H1 (cell line): ENCODE measurements around the gene INTU. TPM values are rescaled to one million over a fixed set of nuclear protein-coding genes. Genes with fewer than 3 reads are reported as not detected.

Experiments
- ASH2L ChIP-seq: fragments of 200-600, 300-600 bp; sonication (generic); IDR thresholded peaks from one replicate; pipeline ENCODE4 v1.7.1; 2017; ENCODE audit warnings: low read length
- ATF2 ChIP-seq: IDR thresholded peaks from 2 replicates; pipeline ENCODE4 v1.6.1; 2012; ENCODE audit warnings: low read length, inconsistent platforms
- BACH1 ChIP-seq: IDR thresholded peaks from 2 replicates; pipeline ENCODE4 v1.6.1; 2012; ENCODE audit warnings: low read length, improper control_type of control experiment
- CREB1 ChIP-seq: IDR thresholded peaks from 2 replicates; pipeline ENCODE4 v1.6.1; 2012; ENCODE audit warnings: inconsistent platforms
- E2F6 ChIP-seq: IDR thresholded peaks from 2 replicates; pipeline ENCODE4 v1.6.1; 2012; ENCODE audit warnings: inconsistent platforms
- EZH2 ChIP-seq: fragments of 200-600 bp; sonication (generic); IDR thresholded peaks from 2 replicates; pipeline ENCODE4 v1.7.1; 2012; ENCODE audit warnings: low read depth, mild to moderate bottlenecking, moderate library complexity, low read length, inconsistent platforms; ENCODE audit not compliant: severe bottlenecking
- FOSL1 ChIP-seq: IDR thresholded peaks from 2 replicates; pipeline ENCODE4 v1.6.1; 2011; ENCODE audit warnings: mild to moderate bottlenecking, low read depth, low read length, moderate library complexity; ENCODE audit not compliant: insufficient read depth
- HDAC2 ChIP-seq, 2 experiments: fragments of 300-600 bp in 1 of 2; sonication (generic) in 1 of 2; IDR thresholded peaks; 2 replicates each; pipeline ENCODE4 v1.6.1; 2011 to 2012; ENCODE audit warnings: low read depth in 2 of 2, low read length in 2 of 2, mild to moderate bottlenecking in 2 of 2, moderate library complexity in 2 of 2, borderline replicate concordance in 1 of 2, inconsistent platforms in 1 of 2
- NANOG ChIP-seq: IDR thresholded peaks from 2 replicates; pipeline ENCODE4 v1.6.1; 2011; ENCODE audit warnings: low read length, low read depth, mild to moderate bottlenecking, inconsistent platforms; ENCODE audit not compliant: insufficient read depth, poor library complexity, severe bottlenecking
- PHF8 ChIP-seq: fragments of 200-600 bp; sonication (generic); conservative IDR thresholded peaks from 2 replicates; pipeline ENCODE4 v1.7.1; 2012; ENCODE audit warnings: low read depth, mild to moderate bottlenecking, inconsistent platforms, low read length, moderate library complexity
- POLR2A ChIP-seq, 2 experiments: IDR thresholded peaks; 1 replicate in 1 of 2; 2 replicates in 1 of 2; pipeline ENCODE4 v1.6.1; 2011; ENCODE audit warnings: low read depth in 2 of 2, low read length in 2 of 2, mild to moderate bottlenecking in 2 of 2; ENCODE audit errors: control extremely low read depth in 1 of 2
- RAD21 ChIP-seq, 2 experiments: IDR thresholded peaks in 1 of 2; conservative IDR thresholded peaks in 1 of 2; 2 replicates each; pipeline ENCODE4 v1.6.1; 2011; ENCODE audit warnings: low read depth in 2 of 2, low read length in 2 of 2, improper control_type of control experiment in 1 of 2, inconsistent platforms in 1 of 2, mild to moderate bottlenecking in 1 of 2, moderate library complexity in 1 of 2
- RBBP5 ChIP-seq: IDR thresholded peaks from 2 replicates; pipeline ENCODE4 v1.7.1; 2012; ENCODE audit warnings: low read depth, mild to moderate bottlenecking, inconsistent platforms, low read length, moderate library complexity, borderline replicate concordance
- RNF2 ChIP-seq: fragments of 200-900, 300-1000 bp; sonication (generic); IDR thresholded peaks from 2 replicates; pipeline ENCODE4 v1.7.1; 2016; ENCODE audit warnings: borderline replicate concordance, low read depth, mild to moderate bottlenecking, antibody characterized with exemption, low read length; ENCODE audit not compliant: poor library complexity, severe bottlenecking; ENCODE audit errors: missing control alignments
- SIRT6 ChIP-seq: IDR thresholded peaks from one replicate; pipeline ENCODE4 v1.7.1; 2012; ENCODE audit warnings: low read length, inconsistent platforms
- SUZ12 ChIP-seq: fragments of 200-600 bp; sonication (generic); IDR thresholded peaks from 2 replicates; pipeline ENCODE4 v1.6.1; 2012; ENCODE audit warnings: mild to moderate bottlenecking, inconsistent platforms, low read length, moderate library complexity, mixed read lengths
- TAF1 ChIP-seq: IDR thresholded peaks from 2 replicates; pipeline ENCODE4 v1.6.1; 2011; ENCODE audit warnings: mild to moderate bottlenecking, low read depth, low read length
- TBP ChIP-seq: IDR thresholded peaks from 2 replicates; pipeline ENCODE4 v1.6.1; 2011; ENCODE audit warnings: low read depth, low read length, improper control_type of control experiment
- TCF12 ChIP-seq: IDR thresholded peaks from 2 replicates; pipeline ENCODE4 v1.6.1; 2011; ENCODE audit warnings: low read depth, mild to moderate bottlenecking, low read length
- polyA plus RNA-seq, 7 experiments: library from polyadenylated mRNA; depleted of rRNA in 3 of 7; stranded (reverse) in 5 of 7; unstranded in 2 of 7; fragments of >200 nt in 5 of 7; fragments of 200-250 nt in 2 of 7; gene quantifications; 1 replicate in 5 of 7; 2 replicates in 1 of 7; 4 replicates in 1 of 7; pipeline versions ENCODE4 v1.2.1 to v1.2.3, GENCODE V29; 2011 to 2013; ENCODE audit warnings: missing spikeins in 2 of 7, mixed read lengths in 2 of 7
- total RNA-seq: library from RNA; stranded (reverse); fragmentation: NEBNext Ultra II Directional; extraction: Animal tissue kit (Norgen Biotek cat#: 25700); gene quantifications from 2 replicates; pipeline ENCODE4 v1.2.1, GENCODE V29; 2021

INTU gene
- total and polyA plus RNA-seq, 2 of the 8 experiments (the other 6 are each of a cell fraction or from before 2014, with no cell fraction given) = 6.0 to 15.1 TPM

- TF ChIP-seq CREB1 (0 out of 2 replicates have a peak, but pooled peaks have one; percentile 10), E2F6 (peak; percentile 77), ATF2 (no peak), HDAC2 (IDR thresholded peaks at IDR 0.05; ENCODE audit: borderline replicate concordance in 1 of 2, low read depth in 2 of 2, low read length in 2 of 2) (0 out of 4 replicates have a peak, but pooled peaks of 1 of the 2 experiments have one; percentile 21), ASH2L (peak; percentile 94), TAF1 (peak; percentile 56; the same call in 1 of the 2 replicates), SUZ12 (peak; percentile 58; the same call in 1 of the 2 replicates), BACH1 (0 out of 2 replicates have a peak, but pooled peaks have one; percentile 21), RNF2 (peak; percentile 26), PHF8 (0 out of 2 replicates have a peak, but pooled peaks have one; percentile 19), SIRT6 (no peak), RAD21 (IDR thresholded peaks at IDR 0.05 in 1 of 2, conservative IDR thresholded peaks at IDR 0.05 in 1 of 2; ENCODE audit: low read depth in 2 of 2, low read length in 2 of 2) (peak; percentile 40 to 58; a peak in 3 of 4 replicates), TCF12 (no peak), TBP (peak; percentile 64; the same call in 1 of the 2 replicates), EZH2 (no peak), FOSL1 (no peak), NANOG (no peak), POLR2A (IDR thresholded peaks at IDR 0.05; ENCODE audit: control extremely low read depth in 1 of 2, low read depth in 2 of 2, low read length in 2 of 2) (no peak), RBBP5 (no peak; the same call in 1 of the 2 replicates)
These were observed 9.6 kb upstream of the INTU start (continued) for GRCh38 chr4:127622921-127623796.
